Neural cell (in vitro differentiated cells): Measurements from ENCODE around the gene SESN1.

Experiments
- MXI1 ChIP-seq: fragments of 450-650 bp; conservative IDR thresholded peaks from 2 replicates; pipeline ENCODE4 v1.6.1; 2014; ENCODE audit warnings: antibody characterized with exemption, mild to moderate bottlenecking; ENCODE audit not compliant: poor library complexity, severe bottlenecking
- POLR2AphosphoS5 ChIP-seq: IDR thresholded peaks from 2 replicates; pipeline ENCODE4 v1.6.1; 2012

DNA sequence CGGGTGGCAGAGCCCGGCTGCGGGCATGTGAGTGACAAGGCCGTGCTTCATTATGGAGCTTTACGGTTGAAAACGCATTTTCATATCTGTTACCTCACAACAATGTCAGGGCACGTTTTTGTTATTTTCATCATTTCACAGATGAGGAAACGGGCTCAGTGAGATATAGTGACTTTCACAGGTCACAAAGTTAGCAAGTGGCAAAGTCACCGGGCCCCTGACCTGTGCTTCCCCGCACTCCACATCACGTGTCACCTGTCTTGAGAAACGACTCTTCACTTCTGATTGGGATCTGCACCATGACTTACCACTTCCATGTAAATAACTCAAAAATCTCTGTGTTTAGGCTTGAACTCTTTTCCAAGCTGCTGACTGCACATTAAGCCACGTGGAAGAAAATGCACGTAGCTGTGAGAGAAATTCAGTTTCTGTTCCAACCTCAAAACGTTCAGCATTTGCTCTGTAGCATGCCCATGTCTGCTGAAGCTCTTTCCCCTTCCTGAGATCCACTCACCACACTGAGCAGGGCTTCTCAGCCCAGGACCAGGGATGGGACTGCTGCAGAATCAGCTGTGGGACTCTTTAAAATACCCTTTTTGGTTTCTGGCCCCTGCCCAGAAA, 139.2 kb downstream of the SESN1 start:
- TF ChIP-seq POLR2AphosphoS5 (no peak), MXI1 (no peak)
